Stimulated activated CD8-positive, alpha-beta memory T cell treated with anti-CD3 and anti-CD28 coated beads, Interleukin-2, amount 100 ng/mL, for 48 hours (primary cell): ENCODE measurements around the gene PTPRN2.

ENCODE experiments used
- DNase-seq, 2 donors: peaks; one replicate each; pipeline ENCODE4 v3.0.0-alpha.2; 2020; ENCODE audit warnings: low read depth in 2 of 2

The PTPRN2 gene

DNA sequence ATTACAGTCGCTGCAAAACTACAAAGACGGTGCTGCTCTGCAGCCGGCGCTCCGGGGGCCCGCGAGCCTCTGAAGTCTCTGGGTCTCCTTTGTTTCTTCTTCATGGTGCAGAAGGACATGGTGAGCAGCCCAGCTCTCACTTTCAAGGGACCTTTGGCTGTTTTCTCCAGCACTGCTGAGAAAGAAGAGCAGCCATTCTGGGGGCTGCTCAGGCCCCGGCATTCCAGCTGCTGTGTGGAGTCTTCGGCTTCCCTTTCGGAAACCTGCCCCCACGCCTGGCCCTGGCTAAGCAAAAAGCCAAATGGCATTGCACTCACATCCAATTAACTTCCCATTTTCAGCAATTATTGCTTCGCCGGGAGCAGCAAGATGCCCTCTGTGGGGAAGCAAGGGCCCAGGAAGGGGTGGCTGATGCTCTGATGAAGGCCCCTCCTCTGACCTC lies 555.7 kb downstream of the PTPRN2 start:
- DNase-seq = no peak

- no peak for DNase-seq
Measured at GRCh38 chr7:158030566-158030965, 557.1 kb downstream of the PTPRN2 start.

DNA sequence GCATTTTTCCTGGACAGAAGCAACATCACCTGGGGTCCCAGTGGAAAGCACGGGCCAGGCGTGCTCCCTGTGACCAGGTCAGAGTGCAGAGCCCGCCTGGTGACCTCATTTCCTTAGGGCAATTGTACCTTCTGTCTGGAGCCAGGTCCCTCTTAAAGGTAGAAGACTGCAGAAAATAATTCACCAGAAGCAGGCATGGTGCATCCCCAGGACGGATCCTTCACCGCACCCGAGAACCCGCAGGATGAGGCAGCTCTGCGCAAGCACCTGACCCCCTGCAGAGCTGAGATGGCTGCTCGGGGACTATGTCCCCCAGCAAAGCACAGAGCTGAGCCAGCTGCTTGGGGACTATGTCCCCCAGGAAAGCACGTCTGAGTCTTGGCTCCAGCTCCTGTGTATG lies 557.6 kb downstream of the PTPRN2 start:
- no peak for DNase-seq

DNA sequence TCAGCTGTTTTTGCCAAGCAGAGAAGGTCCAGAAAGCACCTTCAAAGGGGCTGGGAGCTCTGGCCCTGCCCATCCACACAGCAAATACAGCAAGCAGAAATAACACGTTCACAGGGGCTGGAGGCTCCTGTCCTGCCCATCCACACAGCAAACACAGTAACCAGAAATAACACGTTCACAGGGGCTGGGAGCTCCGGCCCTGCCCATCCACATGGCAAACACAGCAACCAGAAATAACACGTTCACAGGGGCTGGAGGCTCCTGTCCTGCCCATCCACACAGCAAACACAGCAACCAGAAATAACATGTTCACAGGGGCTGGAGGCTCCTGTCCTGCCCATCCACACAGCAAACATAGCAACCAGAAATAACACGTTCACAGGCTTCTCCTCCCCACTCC lies 558.1 kb downstream of the PTPRN2 start:
- no peak for DNase-seq

GRCh38 chr7:158028971-158029370 lies 558.7 kb downstream of the PTPRN2 start:
- no peak for DNase-seq

- DNase-seq = no peak
Measured at GRCh38 chr7:158028290-158028941, 559.2 kb downstream of the PTPRN2 start.

- no peak for DNase-seq
Measured at GRCh38 chr7:158027646-158028045, 560.0 kb downstream of the PTPRN2 start.

GRCh38 chr7:158026636-158027265 lies 560.9 kb downstream of the PTPRN2 start:
- no peak for DNase-seq

- DNase-seq = no peak
Measured at GRCh38 chr7:158025686-158026600, 561.7 kb downstream of the PTPRN2 start.

DNA sequence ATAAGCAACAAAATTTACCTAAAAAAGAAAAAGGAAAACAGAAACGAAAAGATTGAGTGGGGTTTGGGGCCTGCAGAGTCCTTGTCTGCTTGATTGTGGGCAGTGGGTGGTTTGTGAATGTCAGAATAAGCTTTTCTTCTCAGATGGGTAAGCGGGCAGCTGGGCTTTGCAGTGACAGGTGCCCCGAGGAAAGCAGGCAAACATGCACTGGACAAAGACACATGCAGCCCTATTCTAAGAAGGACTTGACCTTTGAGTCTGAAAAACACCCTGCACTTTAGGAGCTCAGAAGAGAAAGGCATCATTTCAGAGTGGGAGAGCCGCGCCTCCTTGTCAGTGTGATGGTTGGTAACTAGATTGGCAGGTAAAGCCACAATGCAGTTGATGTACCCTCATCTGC lies 562.7 kb downstream of the PTPRN2 start:
- no peak for DNase-seq

GRCh38 chr7:158024351-158024715 lies 563.3 kb downstream of the PTPRN2 start:
- DNase-seq = no peak

DNA sequence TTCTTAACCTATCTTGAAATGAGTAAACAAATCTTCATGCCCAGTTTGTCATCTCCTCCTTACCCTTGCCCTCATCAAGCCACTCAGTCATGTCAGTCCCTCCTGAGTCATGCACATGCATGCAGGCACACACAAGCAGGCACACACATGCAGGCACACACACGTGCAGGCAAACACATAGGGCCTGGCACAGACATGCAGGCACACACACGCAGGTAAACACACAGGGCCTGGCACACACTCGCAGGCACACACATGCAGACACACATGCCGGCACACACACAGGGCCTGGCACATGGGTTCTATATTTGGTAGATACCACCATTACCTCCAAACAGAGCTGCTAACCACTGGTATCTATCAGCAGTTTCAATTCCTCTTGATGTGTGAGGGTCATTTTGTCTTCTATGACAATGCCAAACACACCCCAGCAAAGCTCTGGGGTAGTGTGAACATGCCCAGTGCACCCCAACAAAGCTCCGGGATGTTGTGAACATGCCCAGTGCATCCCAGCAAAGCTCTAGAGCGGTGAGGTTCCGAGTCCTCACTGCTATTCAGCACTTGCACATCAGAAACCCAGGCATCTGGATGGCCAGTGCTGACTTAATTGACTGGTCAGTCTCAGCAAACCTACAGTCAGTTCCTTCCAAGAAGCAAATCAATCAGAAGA lies 563.8 kb downstream of the PTPRN2 start:
- DNase-seq = no peak

GRCh38 chr7:158023157-158023556 lies 564.5 kb downstream of the PTPRN2 start:
- no peak for DNase-seq

GRCh38 chr7:158022601-158023000 lies 565.0 kb downstream of the PTPRN2 start:
- no peak for DNase-seq

- no peak for DNase-seq
Measured at GRCh38 chr7:158021836-158022235, 565.8 kb downstream of the PTPRN2 start.

GRCh38 chr7:158020706-158021095 lies 566.9 kb downstream of the PTPRN2 start:
- no peak for DNase-seq

DNA sequence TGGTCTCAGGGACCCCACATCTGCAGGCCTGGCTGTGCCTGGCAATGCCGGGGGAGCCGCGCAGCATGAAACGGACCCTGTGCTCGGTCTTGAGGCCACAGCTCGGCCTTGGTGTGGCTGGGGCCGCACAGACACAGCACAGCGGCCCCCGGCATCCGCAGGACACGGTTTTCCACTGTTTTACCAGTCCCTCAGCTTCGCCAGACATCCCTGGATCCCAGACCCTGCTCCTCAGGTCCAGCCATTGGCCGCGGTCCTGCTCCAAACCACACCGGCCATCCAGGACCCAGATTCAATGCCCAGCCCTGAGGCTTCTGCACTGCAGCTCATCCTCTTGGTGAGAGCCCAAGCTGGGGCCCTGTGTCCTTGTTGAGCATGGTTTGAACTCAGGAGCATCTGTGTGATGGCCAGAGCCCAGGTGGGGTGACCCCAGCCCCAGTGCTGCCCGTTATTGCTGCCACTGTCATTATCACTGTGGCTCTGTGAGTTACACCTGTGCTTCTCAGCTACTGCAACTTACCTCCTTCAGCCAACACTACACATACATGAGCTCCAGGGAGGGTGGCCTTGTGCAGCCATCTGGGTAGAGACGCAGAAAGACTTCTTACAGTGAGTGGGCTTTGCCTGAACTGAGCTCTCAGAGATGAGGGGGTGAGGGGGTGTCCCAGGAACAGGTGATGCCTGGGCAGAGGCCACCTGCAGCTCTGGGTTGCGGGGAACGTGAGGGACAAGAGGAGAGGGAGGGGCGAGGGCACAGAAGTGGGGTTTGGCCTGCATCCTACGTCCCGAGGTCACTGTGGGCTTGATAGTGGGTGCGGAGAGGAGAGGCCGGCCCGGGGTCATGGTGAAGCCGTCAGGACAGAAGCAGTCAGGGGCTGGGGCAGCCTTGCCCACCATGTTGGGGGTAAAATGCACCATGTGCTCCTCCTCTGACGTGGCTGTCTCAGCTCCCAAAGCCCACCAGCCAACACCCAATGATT lies 567.6 kb downstream of the PTPRN2 start:
- no peak for DNase-seq

DNA sequence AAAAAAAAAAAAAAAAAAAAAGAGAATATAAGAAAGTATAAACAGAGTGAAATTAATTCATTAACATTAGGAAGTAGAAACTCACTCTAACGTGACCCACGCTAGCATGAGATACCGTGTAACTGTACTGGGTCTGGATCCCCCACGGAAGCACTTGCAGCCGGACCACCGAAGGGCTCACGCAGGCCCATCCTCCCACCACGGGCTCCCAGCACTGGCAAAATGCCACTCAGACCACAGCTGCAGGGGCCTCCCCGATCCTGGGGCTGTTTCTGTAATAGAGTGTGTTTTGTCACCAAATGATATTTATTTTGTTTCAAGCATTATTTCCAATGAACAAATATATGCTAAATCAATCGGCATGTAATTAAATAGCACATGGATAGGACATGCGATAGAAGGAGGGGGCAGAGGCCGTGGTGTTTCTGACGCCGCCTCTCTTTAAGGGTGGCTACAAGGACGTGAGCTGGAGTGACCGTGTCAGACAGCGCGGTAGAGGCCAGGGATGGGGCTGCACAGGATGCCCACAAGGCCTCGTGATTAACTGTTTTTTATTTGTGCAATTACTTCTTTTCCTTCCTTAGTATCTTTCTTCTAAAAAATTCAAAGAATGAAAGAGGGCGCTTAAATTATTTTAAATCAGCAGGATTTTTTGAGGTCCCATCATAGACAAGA lies 568.5 kb downstream of the PTPRN2 start:
- DNase-seq = no peak

DNA sequence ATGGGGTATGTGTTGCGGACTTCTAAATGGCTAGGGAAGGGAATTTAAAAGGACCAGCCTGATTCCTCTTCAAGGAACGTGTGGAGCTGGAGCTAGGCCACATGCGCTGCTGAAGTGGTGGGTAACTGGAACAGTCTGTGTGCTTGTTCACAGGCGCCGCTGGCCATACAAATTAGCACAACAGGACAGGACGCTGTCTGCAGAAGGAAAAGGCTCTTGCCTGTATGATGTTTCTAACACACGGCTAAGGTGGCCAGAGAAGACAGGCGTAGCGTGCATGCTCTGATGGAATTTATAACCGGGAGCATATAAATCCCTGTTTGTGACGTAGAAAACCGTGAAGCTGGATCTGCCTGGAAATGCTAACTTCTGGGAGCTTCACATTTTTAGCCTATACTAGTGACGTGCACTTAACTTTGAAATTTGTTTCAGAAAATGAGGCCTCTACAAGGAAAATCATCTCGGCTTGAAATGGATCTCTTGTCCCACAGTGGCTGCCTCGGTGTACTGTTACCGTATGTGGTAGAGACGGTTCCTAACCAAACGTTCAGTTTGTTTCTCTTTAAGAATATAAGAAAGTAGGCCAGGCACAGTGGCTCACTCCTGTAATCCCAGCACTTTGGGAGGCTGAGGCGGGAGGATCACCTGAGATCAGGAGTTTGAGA lies 569.4 kb downstream of the PTPRN2 start:
- no peak for DNase-seq
